Neuronal stem cell (in vitro differentiated cells): Measurements from ENCODE around the gene SAP25.

Source experiments
- DNase-seq: peaks from one replicate; pipeline ENCODE4 v3.0.0-alpha.2; 2013; ENCODE audit warnings: low spot score
- H2AFZ ChIP-seq: one replicate; pipeline ENCODE4 v1.6.1; 2013; ENCODE audit warnings: mild to moderate bottlenecking, low read length, inconsistent platforms
- H2AK5ac ChIP-seq: 2 replicates; pipeline ENCODE4 v1.6.1; 2013; ENCODE audit warnings: low read depth, mild to moderate bottlenecking, inconsistent platforms, low read length, moderate library complexity, mixed read lengths
- H2BK120ac ChIP-seq: 2 replicates; pipeline ENCODE4 v1.6.1; 2013; ENCODE audit warnings: low read depth, mild to moderate bottlenecking, inconsistent platforms, low read length, moderate library complexity, mixed read lengths
- H2BK12ac ChIP-seq: one replicate; pipeline ENCODE4 v1.6.1; 2013; ENCODE audit warnings: low read length, inconsistent platforms
- H2BK15ac ChIP-seq: 2 replicates; pipeline ENCODE4 v1.6.1; 2013; ENCODE audit warnings: mild to moderate bottlenecking, low read length, inconsistent platforms, mixed read lengths
- H2BK5ac ChIP-seq: one replicate; pipeline ENCODE4 v1.6.1; 2013; ENCODE audit warnings: inconsistent platforms, mild to moderate bottlenecking, low read length, moderate library complexity
- H3K14ac ChIP-seq: one replicate; pipeline ENCODE4 v1.6.1; 2013; ENCODE audit warnings: low read length, inconsistent platforms
- H3K18ac ChIP-seq: 2 replicates; pipeline ENCODE4 v1.6.1; 2013; ENCODE audit warnings: low read length, inconsistent platforms
- H3K23ac ChIP-seq: 2 replicates; pipeline ENCODE4 v1.6.1; 2013; ENCODE audit warnings: low read depth, mild to moderate bottlenecking, mixed read lengths, low read length, inconsistent platforms; ENCODE audit not compliant: poor library complexity
- H3K27ac ChIP-seq: replicated peaks from 3 replicates; pipeline ENCODE4 v1.5.1; 2013; ENCODE audit warnings: low read length, inconsistent platforms
- H3K27me3 ChIP-seq, 3 experiments: 2 replicates each; pipeline ENCODE4 v1.6.1; 2013; ENCODE audit warnings: low read length in 3 of 3, mild to moderate bottlenecking in 2 of 3, inconsistent platforms in 1 of 3, low read depth in 1 of 3, mixed read lengths in 1 of 3, moderate library complexity in 1 of 3; ENCODE audit not compliant: control insufficient read depth in 3 of 3, insufficient read depth in 3 of 3
- H3K36me3 ChIP-seq, 2 donors: replicated peaks in 1 of 2; 2 replicates each; pipeline ENCODE4 v1.6.1; 2013; ENCODE audit warnings: low read length in 2 of 2; ENCODE audit not compliant: control insufficient read depth in 2 of 2, insufficient read depth in 2 of 2
- H3K4ac ChIP-seq: 2 replicates; pipeline ENCODE4 v1.6.1; 2013; ENCODE audit warnings: inconsistent platforms, mild to moderate bottlenecking, low read length, moderate library complexity
- H3K4me1 ChIP-seq, 2 donors: 1 replicate in 1 of 2; 2 replicates in 1 of 2; pipeline ENCODE4 v1.6.1; 2013; ENCODE audit warnings: low read length in 2 of 2, low read depth in 1 of 2; ENCODE audit not compliant: control insufficient read depth in 2 of 2, insufficient read depth in 1 of 2
- H3K4me2 ChIP-seq: one replicate; pipeline ENCODE4 v1.6.1; 2013; ENCODE audit warnings: mild to moderate bottlenecking, low read length, inconsistent platforms; ENCODE audit not compliant: insufficient read depth, poor library complexity, severe bottlenecking
- H3K4me3 ChIP-seq, 2 donors: 2 replicates each; pipeline ENCODE4 v1.5.1; 2013; ENCODE audit warnings: low read length in 2 of 2, mild to moderate bottlenecking in 2 of 2, inconsistent platforms in 1 of 2, moderate library complexity in 1 of 2
- H3K79me1 ChIP-seq: one replicate; pipeline ENCODE4 v1.6.1; 2013; ENCODE audit warnings: low read depth, mild to moderate bottlenecking, inconsistent platforms, low read length, moderate library complexity
- H3K9ac ChIP-seq: one replicate; pipeline ENCODE4 v1.6.1; 2013; ENCODE audit warnings: mild to moderate bottlenecking, low read depth, low read length, inconsistent platforms; ENCODE audit not compliant: poor library complexity
- H3K9me3 ChIP-seq, 2 donors: replicated peaks in 1 of 2; 2 replicates each; pipeline versions ENCODE3 to v1.6.1; 2013; ENCODE audit warnings: low read length in 2 of 2, mild to moderate bottlenecking in 2 of 2, inconsistent platforms in 1 of 2, low read depth in 1 of 2, mixed read lengths in 1 of 2, moderate library complexity in 1 of 2; ENCODE audit not compliant: control insufficient read depth in 2 of 2, insufficient read depth in 1 of 2
- H4K8ac ChIP-seq: one replicate; pipeline ENCODE4 v1.6.1; 2013; ENCODE audit warnings: low read depth, mild to moderate bottlenecking, inconsistent platforms, low read length, moderate library complexity
- H4K91ac ChIP-seq: one replicate; pipeline ENCODE4 v1.6.1; 2013; ENCODE audit warnings: low read length, low read depth, mild to moderate bottlenecking, inconsistent platforms; ENCODE audit not compliant: poor library complexity
- WGBS, 2 donors: extraction: QIAGEN DNeasy Blood & Tissue Kit; methylation state at CpG; one replicate each; pipeline ENCODE4 v1.1.7; 2013; ENCODE audit warnings: missing lambda C conversion rate in 2 of 2, mixed read lengths in 1 of 2; ENCODE audit not compliant: insufficient read length in 2 of 2, insufficient replicate concordance in 1 of 2; ENCODE audit errors: extremely low coverage in 2 of 2; 5-methylcytosine and 5-hydroxymethylcytosine counted together

The SAP25 gene

DNA sequence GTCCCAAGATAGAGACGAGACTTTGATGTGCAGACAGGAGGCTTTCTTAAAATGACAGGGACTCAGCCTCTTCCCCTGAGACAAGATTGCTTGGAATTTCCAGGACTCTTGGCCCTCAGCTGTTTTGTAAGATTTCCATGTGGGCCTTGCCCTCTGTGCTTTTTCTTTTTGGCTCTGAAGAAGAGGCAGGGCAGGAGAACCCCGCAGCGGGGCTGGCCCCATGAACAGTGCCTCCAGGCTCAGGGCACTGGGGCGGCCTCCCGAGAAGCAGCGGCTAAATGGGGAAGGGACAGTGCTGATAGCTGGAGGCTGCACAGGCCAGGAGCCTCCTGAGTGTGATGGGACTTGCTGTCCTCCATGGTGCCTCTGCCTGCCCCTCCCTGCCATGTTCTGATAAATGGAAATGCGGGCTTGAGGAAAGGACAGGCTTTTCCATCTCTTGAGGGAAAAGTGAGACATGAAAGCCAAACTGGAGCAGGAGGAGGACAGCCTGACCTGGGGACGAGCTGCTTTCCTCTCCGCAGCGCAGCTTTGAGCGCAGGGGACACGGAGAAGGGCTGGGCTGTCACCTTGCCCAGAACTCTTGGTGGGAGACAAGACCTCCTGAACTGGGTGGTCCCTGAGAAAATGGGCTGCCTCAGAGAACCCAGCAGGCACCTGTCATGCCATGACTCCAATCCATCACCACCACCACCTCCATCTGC is 12.1 kb downstream of the SAP25 start:
- Histone ChIP-seq H2AFZ (no peak overlapping the region), H2BK120ac (no peak overlapping the region), H3K4me1 (peaks cover 0 to 3% of the 10 kb centered on the region in 2 donors), H3K23ac (peak overlapping the region; percentile 39), H3K36me3 (peaks cover 4 to 36% of the 10 kb centered on the region in 2 donors), H4K91ac (no peak overlapping the region), H3K27ac (no peak overlapping the region), H2BK15ac (no peak overlapping the region), H3K14ac (no peak overlapping the region), H3K18ac (no peak overlapping the region), H2AK5ac (no peak overlapping the region), H2BK12ac (no peak overlapping the region), H3K4me3 (no peak overlapping the region), H2BK5ac (no peak overlapping the region), H3K79me1 (no peaks in the 10 kb centered on the region), H3K27me3 (no peaks in the 10 kb centered on the region), H4K8ac (no peak overlapping the region), H3K4me2 (no peak overlapping the region), H3K9ac (no peak overlapping the region), H3K4ac (no peak overlapping the region), H3K9me3 (no peaks in the 10 kb centered on the region)
- DNase-seq = no peak
- WGBS, 2 donors = no CpG with 5 or more reads among the region's 12 CpGs

DNA sequence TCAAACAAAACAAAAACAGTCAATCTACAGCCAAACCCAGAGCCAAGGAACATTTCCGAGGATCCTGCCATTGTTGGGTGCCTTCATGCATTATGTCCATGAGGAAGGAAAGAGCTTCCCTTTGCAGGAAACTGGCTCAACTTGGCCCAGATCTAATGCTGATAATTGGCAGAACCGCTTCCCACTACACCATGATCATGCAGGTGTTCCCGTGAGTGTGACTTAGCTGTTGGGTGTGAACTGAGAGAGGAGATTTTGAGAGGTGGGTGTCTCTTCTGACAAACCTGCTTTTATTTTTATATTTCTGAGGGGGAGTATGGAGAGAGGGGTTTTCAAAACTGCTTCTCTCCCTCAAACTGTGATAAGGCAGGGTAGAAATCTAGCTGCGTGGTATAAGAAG is 14.6 kb downstream of the SAP25 start:
- no peak overlapping the region for H3K27ac ChIP-seq
- no CpG with 5 or more reads among the region's 4 CpGs for WGBS, 2 donors
- no peaks in the 10 kb centered on the region for H3K27me3 ChIP-seq
- DNase-seq = no peak
- H4K91ac ChIP-seq = no peak overlapping the region
- no peaks in the 10 kb centered on the region for H3K79me1 ChIP-seq
- no peak overlapping the region for H3K18ac ChIP-seq
- H3K9me3 ChIP-seq = no peaks in the 10 kb centered on the region
- H3K9ac ChIP-seq = no peak overlapping the region
- no peak overlapping the region for H3K4me3 ChIP-seq
- no peak overlapping the region for H2BK5ac ChIP-seq
- H3K4ac ChIP-seq = no peak overlapping the region
- no peak overlapping the region for H3K23ac ChIP-seq
- peaks cover 0 to 2% of the 10 kb centered on the region in 2 donors for H3K4me1 ChIP-seq
- H2AK5ac ChIP-seq = no peak overlapping the region
- no peak overlapping the region for H2BK120ac ChIP-seq
- no peak overlapping the region for H4K8ac ChIP-seq
- H2AFZ ChIP-seq = no peak overlapping the region
- H3K14ac ChIP-seq = no peak overlapping the region
- no peak overlapping the region for H2BK15ac ChIP-seq
- peaks cover 15 to 58% of the 10 kb centered on the region in 2 donors for H3K36me3 ChIP-seq
- no peak overlapping the region for H3K4me2 ChIP-seq
- no peak overlapping the region for H2BK12ac ChIP-seq

DNA sequence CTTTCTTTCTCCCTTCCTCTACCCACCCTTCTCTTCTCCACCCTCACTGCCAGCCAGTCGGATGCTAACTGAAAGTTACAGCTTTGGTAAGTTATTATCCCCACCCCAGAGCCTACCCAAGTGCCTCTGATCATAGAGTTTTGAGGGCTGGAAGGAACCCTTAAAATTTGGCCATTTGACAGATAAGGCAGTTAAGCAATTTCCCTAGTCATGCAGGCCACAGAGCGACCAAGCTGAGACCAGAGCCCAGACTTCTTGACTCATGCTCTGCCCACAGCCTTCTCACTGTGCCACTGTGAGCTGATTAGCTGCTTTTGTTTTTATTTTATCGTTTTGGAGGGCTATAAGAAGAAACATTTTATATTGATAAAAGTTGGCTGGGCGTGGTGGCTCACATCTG is 17.2 kb downstream of the SAP25 start:
- Histone ChIP-seq H3K4ac (no peak overlapping the region), H3K4me3 (no peak overlapping the region), H2AFZ (no peak overlapping the region), H3K4me1 (no peaks in the 10 kb centered on the region), H3K14ac (no peak overlapping the region), H3K23ac (no peak overlapping the region), H2BK15ac (no peak overlapping the region), H4K8ac (no peak overlapping the region), H4K91ac (no peak overlapping the region), H2BK120ac (no peak overlapping the region), H3K9me3 (no peaks in the 10 kb centered on the region), H3K27ac (no peak overlapping the region), H3K4me2 (no peak overlapping the region), H3K9ac (no peak overlapping the region), H3K27me3 (no peaks in the 10 kb centered on the region), H3K36me3 (peaks cover 21 to 64% of the 10 kb centered on the region in 2 donors), H2BK12ac (no peak overlapping the region), H3K79me1 (no peaks in the 10 kb centered on the region), H2BK5ac (no peak overlapping the region), H3K18ac (no peak overlapping the region), H2AK5ac (no peak overlapping the region)
- WGBS, 2 donors = no CpG with 5 or more reads among the region's 4 CpGs
- no peak for DNase-seq

DNA sequence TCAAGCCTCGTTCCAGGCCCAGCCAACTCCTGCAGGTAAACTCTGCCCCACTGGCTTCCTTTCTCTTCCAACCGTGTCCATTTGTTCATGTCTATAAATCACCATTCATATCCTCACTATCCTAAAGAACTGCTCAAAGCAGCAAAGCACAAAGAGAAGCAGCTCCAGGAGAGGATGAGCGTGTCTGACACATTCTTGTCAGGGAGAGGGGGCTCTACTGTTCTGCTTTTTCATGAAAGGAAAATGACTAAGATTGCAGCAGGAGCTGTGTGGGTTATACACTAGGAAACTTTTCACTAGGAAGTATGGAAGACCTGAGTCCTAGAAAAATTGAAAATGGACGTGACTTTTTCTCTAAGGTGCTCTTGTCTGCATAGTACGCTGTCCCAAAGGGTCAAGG is 18.0 kb downstream of the SAP25 start:
- H3K14ac ChIP-seq = no peak overlapping the region
- no peak overlapping the region for H3K4me3 ChIP-seq
- WGBS, 2 donors = no CpG with 5 or more reads among the region's 5 CpGs

More for the DNA sequence above, 18.0 kb downstream of the SAP25 start:
- H4K91ac ChIP-seq = no peak overlapping the region
- no peak overlapping the region for H3K27ac ChIP-seq
- H3K9me3 ChIP-seq = no peaks in the 10 kb centered on the region
- H2AK5ac ChIP-seq = no peak overlapping the region
- H3K4me1 ChIP-seq = no peaks in the 10 kb centered on the region
- H3K9ac ChIP-seq = no peak overlapping the region
- no peak overlapping the region for H2BK120ac ChIP-seq
- H3K4ac ChIP-seq = no peak overlapping the region
- no peak overlapping the region for H3K23ac ChIP-seq
- H2AFZ ChIP-seq = no peak overlapping the region
- no peak overlapping the region for H3K4me2 ChIP-seq
- no peaks in the 10 kb centered on the region for H3K27me3 ChIP-seq
- H3K18ac ChIP-seq = no peak overlapping the region
- H3K36me3 ChIP-seq = peaks cover 21 to 65% of the 10 kb centered on the region in 2 donors
- DNase-seq = no peak
- H2BK5ac ChIP-seq = no peak overlapping the region
- H2BK12ac ChIP-seq = no peak overlapping the region
- H4K8ac ChIP-seq = no peak overlapping the region
- H3K79me1 ChIP-seq = no peaks in the 10 kb centered on the region
- no peak overlapping the region for H2BK15ac ChIP-seq
